Muscle of arm (tissue), 12 donors: ENCODE measurements around the gene DHX15. TPM values are rescaled to one million over a fixed set of nuclear protein-coding genes. Genes with fewer than 3 reads are reported as not detected.

ENCODE experiments used
- DNase-seq: peaks from one replicate; pipeline ENCODE4 v3.0.0-alpha.2; 2013
- polyA plus RNA-seq, 12 donors: library from polyadenylated mRNA; unstranded; fragments of 120-200 nt; gene quantifications; one replicate each; pipeline ENCODE4 v1.2.1, GENCODE V29; 2013; ENCODE audit not compliant: insufficient read length in 12 of 12

DHX15 gene
- polyA plus RNA-seq, 12 donors = 89.1 to 164 (median 130) TPM; not detected in 1

GRCh38 chr4:24496597-24496996, 87.8 kb downstream of the DHX15 start:
- no peak for DNase-seq

GRCh38 chr4:24495388-24495787, 89.0 kb downstream of the DHX15 start:
- no peak for DNase-seq

- DNase-seq = peak; percentile 81
These were observed 94.5 kb downstream of the DHX15 start for GRCh38 chr4:24489870-24490269.

- DNase-seq = peak; percentile 56
These were observed 95.8 kb downstream of the DHX15 start for GRCh38 chr4:24488399-24489164.

- no peak for DNase-seq
These were observed 101.5 kb downstream of the DHX15 start for GRCh38 chr4:24482871-24483270.

GRCh38 chr4:24477919-24478318, 106.4 kb downstream of the DHX15 start:
- peak; percentile 55 for DNase-seq

Other genes with a start within 250 kb of the DHX15 start
- gene SOD3, start 211.0 kb upstream of the DHX15 start, polyA plus RNA-seq = 10 to 100 TPM in 11 of 12 donors, not detected in 1; 13.8 to 36.0 (median 19.0) TPM